DOHH2 (cell line): ENCODE data around the gene GPC6.

Source experiments
- CTCF ChIP-seq: fragments of 200-600 bp; sonication (generic); IDR thresholded peaks from one replicate; pipeline ENCODE4 v1.5.1; 2014; ENCODE audit warnings: antibody characterized with exemption, mild to moderate bottlenecking, low read depth, low read length; ENCODE audit not compliant: poor library complexity, severe bottlenecking
- EZH2phosphoT487 ChIP-seq: fragments of 200-600 bp; sonication (generic); IDR thresholded peaks from 2 replicates; pipeline ENCODE4 v1.6.1; 2017; ENCODE audit warnings: borderline replicate concordance, mild to moderate bottlenecking, antibody characterized with exemption, low read length, moderate library complexity, mixed read lengths

- TF ChIP-seq EZH2phosphoT487 = no peak
- no peak for TF ChIP-seq CTCF
These were observed 1025.4 kb downstream of the GPC6 start for GRCh38 chr13:94251831-94252608.
